Mononuclear cell (primary cell): Measurements from ENCODE around the gene SNRPA. TPM values are rescaled to one million over a fixed set of nuclear protein-coding genes. Genes with fewer than 3 reads are reported as not detected.

Experiments
- H3K27me3 ChIP-seq: 2 replicates; pipeline ENCODE4 v1.6.0; 2011; ENCODE audit warnings: low read length, control low read depth; ENCODE audit not compliant: insufficient read depth
- H3K4me1 ChIP-seq: 2 replicates; pipeline ENCODE4 v1.5.1; 2011; ENCODE audit warnings: mild to moderate bottlenecking, low read length, control low read depth; ENCODE audit not compliant: insufficient read depth
- H3K4me3 ChIP-seq: 2 replicates; pipeline ENCODE4 v1.5.1; 2011; ENCODE audit warnings: mild to moderate bottlenecking, low read length, moderate library complexity
- H3K9me3 ChIP-seq: 2 replicates; pipeline ENCODE4 v1.5.1; 2011; ENCODE audit warnings: low read depth, mild to moderate bottlenecking, control low read depth, low read length
- total RNA-seq: library from RNA; depleted of rRNA; stranded (reverse); fragments of >200 nt; gene quantifications from one replicate; pipeline ENCODE4 v1.2.3, GENCODE V29; 2012

SNRPA gene
- 26.2 TPM for total RNA-seq

DNA sequence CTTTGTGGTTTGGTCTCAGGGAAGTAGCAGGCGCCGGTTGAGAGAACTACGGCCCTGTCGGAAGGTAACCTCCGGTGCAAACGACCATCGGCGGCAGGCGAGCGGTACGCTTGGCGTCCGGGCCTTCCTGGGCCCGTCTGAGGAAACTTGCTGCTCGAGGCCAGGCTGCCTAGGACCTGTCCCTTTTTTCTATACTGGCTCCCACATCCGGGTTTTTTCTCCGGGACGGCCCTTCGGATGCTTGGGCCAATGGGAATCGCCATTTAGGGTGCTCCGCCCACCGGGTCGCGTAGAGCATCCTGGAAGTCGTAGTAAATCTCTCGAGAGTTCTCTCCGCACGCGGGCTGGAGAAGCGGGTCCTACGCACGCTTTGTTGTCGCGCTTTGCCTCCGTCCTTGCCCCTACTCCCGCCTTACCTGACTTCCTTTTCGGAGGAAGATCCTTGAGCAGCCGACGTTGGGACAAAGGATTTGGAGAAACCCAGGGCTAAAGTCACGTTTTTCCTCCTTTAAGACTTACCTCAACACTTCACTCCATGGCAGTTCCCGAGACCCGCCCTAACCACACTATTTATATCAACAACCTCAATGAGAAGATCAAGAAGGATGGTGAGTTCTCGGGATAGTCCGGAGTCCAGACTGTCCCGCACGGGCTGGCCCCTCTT lies at the start of gene SNRPA:
TSS of gene SNRPA (plus strand) at position 330 of the 664 bp plus-strand sequence. CDS start at position 536, 206 bp downstream.
- no peaks in the 10 kb centered on the region for H3K27me3 ChIP-seq
- H3K9me3 ChIP-seq: no peaks in the 10 kb centered on the region
- H3K4me1 ChIP-seq: peaks cover 67% of the 10 kb centered on the region
- H3K4me3 ChIP-seq: peak within 1 kb of the TSS; percentile 69

DNA sequence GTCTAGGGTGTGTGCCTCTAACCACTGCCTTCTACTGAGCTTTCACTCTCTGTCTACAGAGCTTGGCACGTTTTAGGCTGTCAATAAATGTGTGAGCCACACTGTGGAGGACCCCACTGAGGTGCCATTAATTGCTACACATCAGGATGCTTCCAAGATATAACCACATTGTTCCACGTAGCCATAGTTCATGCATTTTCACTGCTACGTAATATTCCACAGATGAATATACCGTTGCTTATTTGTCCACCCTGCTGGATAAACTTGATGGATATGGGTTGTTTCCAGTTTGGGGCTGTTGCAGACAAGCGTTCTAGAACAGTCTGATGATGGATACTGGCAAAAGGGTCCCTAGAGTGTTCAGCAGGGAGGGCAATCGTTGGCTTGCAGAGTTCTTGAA lies 49.2 kb upstream of the SNRPA start:
- no peak overlapping the region for H3K4me3 ChIP-seq
- H3K27me3 ChIP-seq: no peaks in the 10 kb centered on the region
- H3K9me3 ChIP-seq: no peaks in the 10 kb centered on the region
- no peaks in the 10 kb centered on the region for H3K4me1 ChIP-seq

DNA sequence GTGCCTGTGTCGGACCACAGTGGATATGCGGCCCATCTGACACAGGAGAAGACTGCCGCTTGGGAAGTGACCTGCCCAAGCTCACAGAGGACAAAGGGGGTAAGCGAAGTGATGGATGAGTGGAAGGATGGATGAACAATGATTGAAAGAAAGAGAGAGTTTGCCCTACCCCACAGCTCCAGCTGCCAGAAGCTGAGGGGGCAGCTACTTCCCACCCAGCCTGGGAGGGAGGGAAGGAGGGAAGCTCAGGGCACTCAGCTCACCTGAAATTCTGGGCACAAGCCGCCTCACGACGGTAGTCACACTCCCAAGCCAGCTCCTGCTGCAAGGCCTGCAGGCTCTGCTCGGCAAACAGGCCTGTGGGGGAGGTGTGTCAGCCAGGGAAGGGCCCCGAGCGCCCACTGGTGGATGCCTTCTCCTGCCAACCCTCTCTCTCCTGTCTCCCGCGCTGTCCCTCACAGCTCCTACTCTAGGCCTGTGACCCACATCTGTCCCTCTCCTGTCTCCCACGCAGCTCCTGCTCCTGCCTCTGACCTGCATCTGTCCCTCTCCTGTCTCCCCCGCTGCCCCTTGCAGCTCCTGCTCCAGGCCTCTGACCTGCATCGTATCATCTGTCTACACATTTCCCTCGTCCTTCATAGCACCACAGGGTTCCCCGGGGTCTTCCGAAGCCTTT lies 48.5 kb upstream of the SNRPA start:
- H3K27me3 ChIP-seq: no peaks in the 10 kb centered on the region
- H3K4me1 ChIP-seq: no peaks in the 10 kb centered on the region
- H3K4me3 ChIP-seq: no peak overlapping the region
- no peaks in the 10 kb centered on the region for H3K9me3 ChIP-seq

DNA sequence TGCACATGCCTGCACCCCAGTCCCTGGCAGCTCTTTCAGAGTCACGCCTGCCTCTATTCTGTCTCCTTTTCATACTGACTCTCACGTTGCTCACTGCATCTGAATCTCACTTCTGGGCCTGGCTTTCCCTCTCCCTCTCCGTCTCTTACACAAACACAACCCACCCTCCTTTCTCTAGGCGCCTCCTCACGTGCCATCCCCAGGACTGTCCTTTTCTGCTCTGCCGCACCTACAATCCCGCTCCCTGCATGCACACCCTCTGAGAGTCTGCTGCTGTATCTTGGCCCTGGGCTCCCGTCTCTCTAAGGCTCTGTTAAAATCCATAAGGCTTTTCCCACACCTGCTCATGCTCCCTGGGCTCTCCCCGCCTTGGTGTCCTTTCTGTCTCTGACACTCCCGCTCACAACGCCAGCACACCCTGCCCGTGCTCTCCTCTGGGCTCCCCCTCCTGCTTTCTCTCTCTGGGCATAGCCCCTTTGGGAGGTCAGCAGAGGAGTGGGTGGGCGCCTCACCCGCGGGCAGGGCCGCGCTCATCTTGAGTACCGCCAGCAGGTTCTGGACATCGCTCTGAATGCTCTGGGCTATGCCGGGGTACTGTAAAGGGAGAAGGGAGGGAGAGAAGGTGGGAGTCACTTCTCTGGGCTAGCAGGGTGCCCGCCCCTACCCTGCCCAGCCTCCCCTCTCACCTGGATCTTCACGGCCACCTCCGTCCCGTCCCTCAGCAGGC lies 47.8 kb upstream of the SNRPA start:
- Histone ChIP-seq H3K9me3 (no peaks in the 10 kb centered on the region), H3K4me3 (no peak overlapping the region), H3K27me3 (no peaks in the 10 kb centered on the region), H3K4me1 (no peaks in the 10 kb centered on the region)

DNA sequence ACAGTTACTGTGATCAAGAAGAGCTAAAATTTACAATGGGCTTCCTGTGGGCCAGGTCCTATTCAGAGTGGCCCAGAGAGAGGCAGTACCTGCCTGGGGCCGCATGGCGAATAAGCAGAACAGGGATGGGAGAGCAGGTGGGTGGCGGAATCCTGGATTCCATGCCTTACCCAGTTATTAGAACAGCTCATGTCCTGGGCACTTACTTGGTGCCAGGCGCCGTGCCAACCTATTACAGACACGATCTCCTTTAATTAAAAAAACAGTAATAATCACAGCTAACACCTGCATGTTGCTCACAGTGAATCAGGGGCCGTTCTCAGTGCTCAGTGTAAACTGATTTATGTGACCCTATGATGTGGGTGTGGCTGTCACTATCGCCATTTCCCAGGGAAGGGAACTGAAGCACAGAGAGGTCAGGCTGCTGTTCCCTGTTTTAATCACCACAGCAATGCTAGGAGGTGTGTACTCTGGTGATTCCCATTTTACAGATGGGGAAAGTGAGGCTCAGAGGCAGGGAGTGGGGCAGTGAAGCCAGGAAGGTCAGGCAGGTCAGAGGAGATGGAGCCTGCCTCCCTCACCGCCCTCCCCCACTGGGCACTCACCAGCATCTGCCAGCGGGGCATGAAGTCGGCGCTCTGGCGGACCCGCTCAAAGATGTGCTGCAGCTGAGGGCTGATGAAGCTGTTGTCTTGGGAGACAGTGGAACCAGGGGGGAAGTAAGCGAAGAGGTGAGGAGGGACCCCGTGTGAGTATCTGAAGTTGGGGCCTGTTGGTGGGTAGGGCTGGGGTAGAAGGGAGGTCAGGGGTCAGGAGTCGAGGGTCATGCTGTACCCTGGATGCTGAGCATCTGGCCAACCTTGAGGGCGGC lies 46.3 kb upstream of the SNRPA start:
- no peak overlapping the region for H3K4me3 ChIP-seq
- H3K4me1 ChIP-seq: no peaks in the 10 kb centered on the region
- H3K9me3 ChIP-seq: no peaks in the 10 kb centered on the region
- H3K27me3 ChIP-seq: no peaks in the 10 kb centered on the region

DNA sequence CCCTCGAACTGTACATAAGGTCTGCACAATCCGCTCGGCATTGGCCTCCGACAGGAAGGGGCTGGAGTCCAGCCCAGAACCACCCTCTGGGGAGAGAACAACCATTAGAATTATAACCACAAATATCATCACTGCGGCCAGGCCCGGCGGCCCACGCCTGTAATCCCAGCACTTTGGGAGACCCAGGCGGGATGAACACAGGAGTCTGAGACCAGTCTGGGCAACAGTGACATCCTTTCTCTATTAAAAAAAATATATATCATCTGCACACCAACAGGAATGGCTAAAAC lies 45.7 kb upstream of the SNRPA start:
- no peaks in the 10 kb centered on the region for H3K9me3 ChIP-seq
- H3K27me3 ChIP-seq: no peaks in the 10 kb centered on the region
- H3K4me1 ChIP-seq: no peaks in the 10 kb centered on the region
- no peak overlapping the region for H3K4me3 ChIP-seq

DNA sequence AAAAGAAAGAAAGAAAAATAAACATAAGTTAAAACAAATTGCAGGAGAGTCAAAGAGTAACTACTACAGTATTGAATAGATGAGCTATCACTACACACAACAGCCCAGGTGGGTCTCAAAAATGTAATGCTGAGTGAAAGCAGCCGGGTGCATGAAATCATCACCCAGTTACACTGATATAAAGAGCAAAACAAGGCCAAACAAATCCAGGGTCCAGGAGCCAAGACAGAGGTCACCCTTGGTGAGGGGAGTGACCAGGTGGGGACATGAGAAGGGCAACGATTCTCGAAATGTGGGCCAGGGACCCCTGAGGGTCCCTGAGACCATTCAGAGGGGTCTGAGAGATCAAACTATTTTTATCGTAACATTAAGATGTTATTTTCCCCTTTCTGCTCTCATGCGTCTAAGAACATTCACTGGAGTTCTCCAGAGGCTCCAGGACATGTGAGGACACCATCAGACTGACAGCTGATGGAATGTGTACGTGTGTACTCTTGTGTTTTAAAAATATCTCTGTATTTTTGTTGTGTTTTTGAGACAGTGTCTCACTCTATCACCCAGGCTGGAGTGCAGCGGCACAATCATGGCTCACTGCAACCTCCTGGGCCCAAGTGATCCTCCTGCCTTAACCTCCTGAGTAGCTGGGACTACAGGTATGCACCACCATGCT lies 44.9 kb upstream of the SNRPA start:
- Histone ChIP-seq H3K27me3 (no peaks in the 10 kb centered on the region), H3K4me3 (no peak overlapping the region), H3K9me3 (no peaks in the 10 kb centered on the region), H3K4me1 (no peaks in the 10 kb centered on the region)

DNA sequence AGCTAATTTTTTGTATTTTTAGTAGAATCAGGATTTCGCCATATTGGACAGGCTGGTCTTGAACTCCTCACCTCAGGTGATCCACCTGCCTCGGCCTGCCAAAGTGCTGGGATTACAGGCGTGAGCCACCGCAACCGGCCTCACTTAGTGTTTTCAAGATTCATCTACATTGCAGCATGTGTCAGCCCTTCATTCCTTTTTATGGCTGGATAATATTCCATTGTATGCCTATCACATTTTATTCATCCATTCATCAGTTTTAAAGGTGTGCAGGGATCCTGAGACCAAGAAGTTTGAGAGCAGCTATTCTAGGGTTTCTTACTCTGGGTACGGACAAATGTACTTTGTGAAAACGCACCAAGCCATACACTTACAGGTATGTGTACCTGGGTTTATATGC lies 43.4 kb upstream of the SNRPA start:
- Histone ChIP-seq H3K27me3 (no peaks in the 10 kb centered on the region), H3K4me1 (no peaks in the 10 kb centered on the region), H3K9me3 (no peaks in the 10 kb centered on the region), H3K4me3 (no peak overlapping the region)

DNA sequence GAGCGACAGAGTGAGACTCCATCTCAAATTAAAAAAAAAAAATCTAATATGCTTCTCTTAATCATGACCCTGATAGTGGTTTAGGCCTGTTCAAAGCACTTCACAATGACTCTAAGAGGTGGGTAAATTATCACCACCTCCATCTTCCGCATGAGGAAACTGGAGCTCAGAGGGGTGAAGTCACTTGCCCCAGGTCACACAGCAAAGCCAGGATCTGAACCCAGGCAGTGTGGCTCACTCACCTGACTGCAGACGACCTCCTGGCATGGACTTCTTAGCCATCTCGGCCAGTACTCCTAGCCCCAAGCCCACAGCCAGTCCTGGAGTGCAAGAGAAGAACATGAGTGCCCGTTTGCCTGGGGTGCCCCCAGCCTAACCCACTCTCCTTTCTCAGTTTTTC lies 41.2 kb upstream of the SNRPA start:
- Histone ChIP-seq H3K9me3 (no peaks in the 10 kb centered on the region), H3K4me1 (peaks cover 11% of the 10 kb centered on the region), H3K27me3 (no peaks in the 10 kb centered on the region)

DNA sequence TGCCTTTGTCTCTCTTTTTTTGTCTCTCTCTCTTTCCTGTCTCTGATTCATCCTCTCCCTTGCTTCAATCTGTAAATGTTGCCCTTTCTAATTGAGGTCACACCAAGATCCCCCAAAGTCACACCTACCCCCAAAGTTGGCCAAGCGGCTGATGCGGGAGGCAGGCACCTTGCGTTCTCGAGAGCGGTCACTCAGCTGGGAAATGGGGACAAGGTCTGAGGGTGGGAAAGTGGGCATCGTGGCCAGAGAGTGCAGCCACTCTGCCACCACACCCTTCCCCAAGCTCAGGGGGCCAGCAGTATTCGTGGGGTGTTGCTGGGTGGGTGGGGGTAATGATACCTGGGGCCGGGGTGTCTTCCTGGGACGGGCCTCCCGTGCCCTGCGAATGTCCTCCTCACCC lies 37.1 kb upstream of the SNRPA start:
- H3K4me3 ChIP-seq: no peak overlapping the region

More for the DNA sequence above, 41.2 kb upstream of the SNRPA start:
- H3K4me3 ChIP-seq: no peak overlapping the region

DNA sequence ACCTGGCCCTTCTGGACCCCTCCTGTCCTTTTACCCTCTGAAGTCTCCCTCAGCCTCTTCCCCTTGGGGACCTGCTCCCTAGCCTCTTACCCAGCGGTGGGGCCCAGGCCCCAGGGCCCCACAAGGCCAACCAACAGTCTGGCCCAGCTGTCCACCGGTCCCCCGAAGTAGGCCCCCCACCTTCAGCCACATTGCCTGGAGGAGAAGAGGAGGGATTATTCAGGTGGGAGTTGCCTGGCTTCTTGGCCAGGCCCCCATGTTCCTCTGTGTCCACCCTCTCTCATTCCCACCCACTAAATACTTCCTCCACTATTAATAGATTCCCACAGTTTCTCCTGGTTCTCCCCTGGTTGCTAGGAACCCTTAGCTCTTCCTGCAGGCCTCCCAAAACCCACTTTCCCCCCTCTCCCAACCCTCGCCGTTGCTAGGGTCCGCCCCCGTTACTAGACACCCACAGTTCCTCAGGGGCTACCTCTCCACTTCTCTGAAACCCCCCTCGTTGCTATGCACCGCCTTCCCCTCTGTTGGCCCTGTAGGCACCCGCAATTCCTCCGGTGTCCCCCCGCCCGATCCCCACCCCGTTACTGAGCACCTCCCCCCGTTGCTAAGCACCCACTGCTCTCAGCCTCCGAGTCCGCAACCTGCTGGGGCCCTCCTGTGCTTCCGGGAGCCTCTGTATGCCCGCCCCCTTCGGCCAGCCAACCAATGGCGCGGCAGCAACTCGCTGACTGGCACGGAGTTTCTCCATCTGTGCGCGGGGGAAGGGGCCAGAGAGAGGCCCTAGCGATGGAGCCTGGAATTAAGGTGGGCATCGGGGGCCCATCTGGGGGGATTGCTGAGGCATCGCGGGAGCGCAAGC lies 36.3 kb upstream of the SNRPA start:
- peaks cover 52% of the 10 kb centered on the region for H3K4me1 ChIP-seq
- no peaks in the 10 kb centered on the region for H3K27me3 ChIP-seq
- H3K9me3 ChIP-seq: no peaks in the 10 kb centered on the region
- peak overlapping the region; percentile 55 for H3K4me3 ChIP-seq

More for the DNA sequence above, 37.1 kb upstream of the SNRPA start:
- H3K9me3 ChIP-seq: no peaks in the 10 kb centered on the region
- no peaks in the 10 kb centered on the region for H3K27me3 ChIP-seq
- peaks cover 45% of the 10 kb centered on the region for H3K4me1 ChIP-seq

DNA sequence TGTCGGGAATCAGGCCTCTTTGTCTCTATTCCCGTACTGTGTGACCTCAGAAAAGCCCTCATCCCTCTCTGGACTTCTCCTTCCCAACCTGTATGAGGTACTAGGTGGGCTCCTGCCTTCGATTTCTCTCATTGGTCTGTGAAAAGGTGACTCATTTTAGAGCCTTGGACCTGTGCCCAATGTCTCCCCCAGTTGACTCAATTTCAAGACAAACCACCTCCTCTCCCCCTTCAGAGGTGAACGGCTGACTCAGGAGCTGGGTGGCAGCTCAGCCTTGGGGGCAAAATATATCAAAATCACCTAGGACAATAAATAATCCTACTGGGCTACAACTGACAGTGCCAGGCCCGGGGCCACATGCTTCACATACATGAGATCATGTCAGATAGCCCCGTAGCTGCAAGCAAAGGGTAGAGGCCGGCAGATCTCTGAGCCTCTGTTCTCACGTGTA lies 34.9 kb upstream of the SNRPA start:
- Histone ChIP-seq H3K4me3 (peak overlapping the region; percentile 73), H3K9me3 (no peaks in the 10 kb centered on the region), H3K4me1 (peaks cover 66% of the 10 kb centered on the region), H3K27me3 (no peaks in the 10 kb centered on the region)

DNA sequence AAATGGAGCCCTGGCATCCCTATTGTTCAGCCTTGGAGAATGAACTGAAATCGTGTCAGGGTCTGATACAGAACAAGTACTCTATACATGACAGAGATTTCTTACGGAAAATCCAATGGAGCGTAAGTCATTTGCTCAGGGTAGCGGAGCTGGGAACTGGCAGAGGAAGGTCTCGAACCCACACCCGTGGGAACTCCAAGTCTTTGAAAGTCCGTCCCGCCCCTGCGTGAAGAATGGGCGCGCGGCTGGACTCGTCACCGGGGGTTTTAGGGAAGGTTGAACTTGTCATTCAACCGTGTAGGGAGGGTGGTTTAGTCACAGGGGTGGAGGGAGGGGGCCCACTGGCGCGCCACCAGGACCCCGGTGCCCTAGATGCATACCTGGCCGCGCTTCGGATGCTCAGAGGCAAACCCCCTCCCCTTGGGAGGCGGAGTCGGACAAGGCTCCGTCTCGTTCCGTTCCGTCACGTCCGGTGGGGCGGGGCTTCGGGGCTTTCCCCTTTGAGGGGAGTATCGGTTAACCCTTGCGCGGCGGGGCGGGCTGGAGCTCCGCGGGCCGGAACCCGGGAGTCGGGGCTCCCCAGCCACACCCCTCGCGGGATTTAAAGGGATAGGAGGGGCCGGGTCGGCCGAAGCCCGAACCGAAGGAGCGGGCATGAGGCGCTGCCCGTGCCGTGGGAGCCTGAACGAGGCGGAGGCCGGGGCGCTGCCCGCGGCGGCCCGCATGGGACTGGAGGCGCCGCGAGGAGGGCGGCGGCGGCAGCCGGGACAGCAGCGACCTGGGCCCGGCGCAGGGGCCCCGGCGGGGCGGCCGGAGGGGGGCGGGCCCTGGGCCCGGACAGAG lies 34.3 kb upstream of the SNRPA start, which contains the start of the genes COQ8B and ITPKC:
TSS of gene COQ8B (minus strand) at position 405 of the 843 bp plus-strand sequence. CDS start 2,254 bp downstream, outside the sequence.
TSS of gene ITPKC (plus strand) at position 631 of the 843 bp plus-strand sequence. CDS start at position 655, 24 bp downstream.
- peaks cover 67% of the 10 kb centered on the region for H3K4me1 ChIP-seq
- H3K9me3 ChIP-seq: no peaks in the 10 kb centered on the region
- peak within 1 kb of the TSS; percentile 73 for H3K4me3 ChIP-seq
- no peaks in the 10 kb centered on the region for H3K27me3 ChIP-seq
